Stimulated activated CD4-positive, alpha-beta T cell treated with anti-CD3 and anti-CD28 coated beads, Interleukin-1b, Interleukin-23, amount 100 ng/mL, for 1 hour (primary cell): ENCODE data around the gene OPN5.
A peak's percentile ranks its signal among the peaks of the same experiment; 100 is the strongest.
"Not testable (repeated sequence)": the region's sequence is repeated elsewhere in the genome, so short reads cannot be mapped to it uniquely, and the experiment has no call there.

Source experiments
- DNase-seq, 2 donors: peaks; one replicate each; pipeline ENCODE4 v3.0.0-alpha.2; 2020; ENCODE audit warnings: low read depth in 2 of 2

OPN5 gene, protein sequence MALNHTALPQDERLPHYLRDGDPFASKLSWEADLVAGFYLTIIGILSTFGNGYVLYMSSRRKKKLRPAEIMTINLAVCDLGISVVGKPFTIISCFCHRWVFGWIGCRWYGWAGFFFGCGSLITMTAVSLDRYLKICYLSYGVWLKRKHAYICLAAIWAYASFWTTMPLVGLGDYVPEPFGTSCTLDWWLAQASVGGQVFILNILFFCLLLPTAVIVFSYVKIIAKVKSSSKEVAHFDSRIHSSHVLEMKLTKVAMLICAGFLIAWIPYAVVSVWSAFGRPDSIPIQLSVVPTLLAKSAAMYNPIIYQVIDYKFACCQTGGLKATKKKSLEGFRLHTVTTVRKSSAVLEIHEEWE

DNA sequence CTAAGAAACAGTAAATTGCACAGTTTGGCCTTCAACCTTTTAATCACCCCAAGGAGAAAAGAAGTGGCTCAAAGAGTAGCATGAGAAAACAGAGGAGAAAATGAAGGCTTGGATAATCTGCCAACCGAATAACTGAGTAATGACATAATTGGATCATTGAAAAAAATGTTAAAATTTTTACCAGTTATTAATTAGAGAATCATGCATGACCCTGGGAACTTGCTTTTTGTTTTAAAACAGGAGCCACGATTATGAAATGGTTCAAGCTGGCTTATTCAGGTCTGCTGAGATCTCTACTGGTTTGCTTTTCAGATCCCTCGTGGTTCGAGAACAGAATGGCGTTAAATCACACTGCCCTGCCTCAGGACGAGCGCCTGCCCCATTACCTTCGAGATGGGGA is at the start of gene OPN5:
Gene OPN5 (plus strand): TSS at position 301 of the 400 bp plus-strand sequence. CDS start 35 bp downstream, at position 336.
- no peak for DNase-seq

DNA sequence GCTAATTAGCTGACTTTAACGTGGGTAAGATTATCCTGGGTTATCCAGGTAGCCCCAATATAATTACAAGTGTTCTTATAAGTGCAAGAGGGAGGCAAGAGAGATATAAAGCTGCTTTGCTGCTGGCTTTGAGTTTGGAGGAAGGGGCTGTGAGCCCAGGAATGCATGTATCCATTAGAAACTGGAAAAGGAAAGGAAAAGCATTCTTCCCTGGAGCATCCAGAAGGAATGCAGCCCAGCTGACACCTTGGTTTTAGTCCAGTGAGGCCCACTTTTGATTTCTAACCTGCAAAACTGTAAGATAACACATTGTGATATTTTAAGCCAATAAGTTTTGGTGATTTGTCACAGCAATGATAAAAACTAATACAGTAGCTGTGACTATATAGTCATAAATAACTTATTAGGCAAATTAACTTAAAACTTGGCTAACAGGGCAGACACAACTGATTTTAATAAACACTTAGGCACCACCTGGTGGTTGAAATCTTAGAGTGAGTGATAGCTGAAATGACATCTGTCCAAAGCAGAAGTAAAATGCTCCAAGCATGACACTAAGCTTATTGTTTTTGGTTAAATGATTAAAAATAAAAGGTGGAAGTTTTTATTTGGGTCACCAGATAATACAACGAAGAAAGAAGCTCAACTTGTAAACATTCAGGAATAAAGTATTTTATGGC is 47.8 kb upstream of the OPN5 start:
- no peak for DNase-seq

DNA sequence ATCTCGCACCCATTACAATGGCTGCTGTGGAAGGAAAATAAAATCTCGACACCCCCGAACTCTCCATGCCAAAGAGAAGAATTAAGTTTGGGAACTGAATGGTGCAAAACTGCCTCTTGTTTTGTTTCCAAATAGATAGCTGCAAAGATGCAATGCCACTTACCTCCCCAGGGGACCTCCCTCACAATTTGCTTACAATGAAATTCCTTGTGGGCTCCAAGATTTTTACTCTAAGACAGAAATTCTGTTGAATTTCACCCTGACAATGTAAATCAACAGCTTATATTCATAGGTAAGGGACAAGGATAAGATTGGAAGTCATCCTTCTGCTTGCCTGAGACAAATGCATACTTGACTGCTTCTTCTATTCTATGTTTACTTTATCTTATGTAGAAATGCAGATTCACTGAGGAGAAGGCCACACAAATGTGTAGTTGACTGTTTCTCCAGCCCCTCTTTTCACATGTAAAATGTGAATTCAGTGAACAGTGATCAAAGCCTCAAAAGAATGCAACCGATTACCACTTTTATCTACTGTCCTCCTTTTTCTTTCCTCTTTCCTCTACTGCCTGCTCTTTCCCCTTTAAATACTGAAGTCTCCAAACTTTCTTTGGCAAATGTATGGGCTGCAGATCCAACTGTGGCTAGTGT is 46.9 kb upstream of the OPN5 start:
- DNase-seq = no peak

DNA sequence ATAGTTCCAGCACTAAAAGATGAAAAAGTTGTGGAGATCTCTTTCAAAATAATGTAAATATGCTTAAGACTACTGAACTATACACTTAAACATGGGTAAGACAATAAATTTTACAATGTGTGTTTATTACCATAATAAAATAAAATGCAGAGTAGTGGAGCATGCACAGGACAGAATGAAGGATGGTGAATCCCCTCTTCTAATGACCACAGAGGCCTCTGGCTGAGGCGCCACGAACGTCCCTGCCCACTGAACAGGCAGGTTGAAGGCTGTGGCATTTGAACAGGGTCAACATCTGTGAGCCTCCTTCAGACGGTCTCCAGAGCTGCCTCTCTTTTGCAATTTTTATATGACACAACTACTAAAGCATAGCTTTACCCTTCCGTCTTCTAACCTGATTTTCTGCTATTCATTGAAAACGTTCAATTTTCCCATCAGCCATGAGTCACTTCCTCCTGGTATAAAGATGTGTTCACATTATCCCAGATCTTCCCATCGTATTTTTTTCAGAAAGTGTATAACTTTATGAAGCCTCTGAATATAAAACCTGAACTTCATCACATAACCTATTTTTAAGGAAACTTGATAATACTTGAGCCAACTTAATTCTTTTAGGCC is 45.6 kb upstream of the OPN5 start:
- DNase-seq = no peak

DNA sequence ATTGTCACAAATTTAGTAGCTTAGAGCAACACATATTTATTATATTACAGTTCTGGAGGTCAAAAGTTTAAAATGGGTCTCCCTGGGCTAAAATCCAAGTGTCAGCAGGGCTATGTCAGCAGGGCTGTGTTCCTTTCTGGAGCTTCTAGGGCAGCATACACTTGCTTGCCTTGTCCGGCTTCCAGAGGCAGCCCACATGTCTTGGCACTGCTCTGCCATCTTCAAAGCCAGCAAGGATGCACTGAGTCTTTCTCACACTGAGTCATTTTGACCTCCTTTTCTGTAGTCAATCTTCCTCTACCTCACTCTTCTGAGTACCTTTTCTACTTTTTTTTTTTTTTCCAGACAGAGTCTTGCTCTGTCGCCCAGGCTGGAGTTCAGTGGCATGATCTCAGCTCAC is 44.4 kb upstream of the OPN5 start:
- no peak for DNase-seq

DNA sequence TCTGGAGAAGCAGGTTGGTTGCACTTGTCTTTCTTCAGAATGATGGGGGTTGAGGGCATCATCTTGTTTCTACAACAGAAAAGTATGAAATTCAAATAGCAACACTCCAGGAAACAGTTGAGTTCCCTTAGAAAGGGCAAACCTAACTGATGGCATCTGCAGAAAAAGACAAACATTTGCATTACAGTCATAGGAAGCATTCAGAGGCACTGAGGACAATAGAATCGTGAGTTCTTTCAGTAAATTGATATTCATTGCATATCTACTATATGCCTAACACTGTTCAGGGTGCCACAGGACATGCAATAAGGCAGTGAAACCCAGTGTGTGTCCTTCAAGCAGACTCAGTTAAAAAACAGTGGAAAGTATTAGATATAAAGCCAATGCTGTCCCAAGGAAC is 41.1 kb upstream of the OPN5 start:
- no peak for DNase-seq

DNA sequence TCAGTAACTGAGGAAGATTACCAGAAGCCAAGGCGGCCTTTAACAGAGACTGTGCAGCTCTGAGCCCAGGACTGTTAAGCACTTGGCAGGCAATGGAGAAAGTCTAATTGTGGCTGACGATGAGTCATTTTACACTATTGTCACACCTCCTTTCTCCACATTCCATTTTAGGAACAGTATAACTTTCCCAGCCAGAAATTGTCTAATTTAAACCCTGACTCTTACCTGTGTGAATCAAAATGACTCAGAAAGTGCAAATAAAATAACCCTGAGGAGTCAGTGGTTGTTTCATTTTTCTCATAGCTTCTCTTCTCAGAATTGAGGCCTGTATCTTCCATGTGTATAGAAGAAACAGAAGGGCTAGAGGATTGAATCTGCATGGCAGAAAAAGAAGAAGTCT is 40.0 kb upstream of the OPN5 start:
- no peak for DNase-seq

DNA sequence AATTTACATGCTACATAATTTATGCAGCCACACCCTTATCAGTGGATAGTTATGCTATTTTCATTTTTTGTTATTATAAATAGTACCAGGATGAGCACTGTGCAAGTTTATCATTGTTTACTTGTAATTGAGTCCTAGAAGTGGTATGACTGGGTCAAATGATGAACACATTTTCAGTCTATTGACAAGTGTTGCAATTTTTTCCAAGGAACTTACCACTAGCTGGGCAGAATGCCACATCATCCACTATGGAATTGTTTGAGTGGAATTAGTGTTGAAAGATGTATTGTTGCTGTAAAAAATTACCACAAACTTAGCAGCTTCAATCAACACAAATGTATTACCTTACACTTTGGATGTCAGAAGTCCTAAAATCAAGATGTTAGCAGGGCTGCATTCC is 38.1 kb upstream of the OPN5 start:
- DNase-seq = no peak

DNA sequence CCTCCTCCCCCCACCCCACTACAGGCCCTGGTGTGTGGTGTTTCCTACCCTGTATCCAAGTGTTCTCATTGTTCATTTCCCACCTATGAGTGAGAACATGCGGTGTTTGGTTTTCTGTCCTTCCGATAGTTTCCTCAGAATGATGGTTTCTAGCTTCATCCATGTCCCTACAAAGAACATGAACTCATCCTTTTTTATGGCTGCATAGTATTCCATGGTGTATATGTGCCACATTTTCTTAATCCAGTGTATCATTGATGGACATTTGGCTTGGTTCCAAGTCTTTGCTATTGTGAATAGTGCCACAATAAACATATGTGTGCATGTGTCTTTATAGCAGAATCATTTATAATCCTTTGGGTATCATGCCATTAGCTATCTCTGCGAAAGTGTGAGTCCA is 36.6 kb upstream of the OPN5 start:
- DNase-seq = not testable (repeated sequence)

DNA sequence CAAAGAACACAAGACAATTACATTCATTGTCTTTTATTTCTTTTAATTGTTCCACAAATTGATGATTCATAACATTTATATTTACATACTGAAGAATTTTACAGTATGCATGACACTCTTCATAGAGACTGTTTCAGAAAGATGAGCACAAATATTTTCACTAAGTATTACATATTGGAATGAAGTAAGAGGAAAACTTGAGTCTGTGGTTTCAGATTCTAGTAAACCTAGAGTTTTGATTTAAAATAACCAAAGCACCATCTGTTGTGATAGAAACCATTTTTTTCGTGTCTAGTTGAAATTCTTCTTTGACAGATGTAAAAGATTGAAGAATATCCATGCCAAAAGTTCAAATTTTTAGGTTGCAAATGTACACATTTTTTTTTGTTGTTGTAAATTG is 32.1 kb upstream of the OPN5 start:
- no peak for DNase-seq

DNA sequence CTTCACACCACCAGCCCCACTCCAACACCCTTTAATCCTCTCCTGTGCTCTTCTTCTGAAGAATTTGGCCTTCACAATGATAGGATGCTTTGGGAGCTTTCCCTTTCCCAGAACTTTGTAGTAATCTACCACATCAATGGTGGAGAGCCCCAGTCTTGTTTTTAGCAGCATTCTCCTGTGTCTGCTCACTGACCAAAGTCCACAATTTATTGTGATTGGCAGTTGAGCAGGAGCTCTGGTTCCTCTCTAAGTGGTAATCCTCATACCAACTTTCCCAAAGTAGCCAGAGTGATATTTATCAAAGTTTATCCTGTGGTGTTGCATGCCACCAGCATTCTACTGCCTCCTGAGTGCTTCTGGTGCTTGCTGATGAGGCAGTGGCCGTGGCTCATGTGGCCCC is 29.0 kb upstream of the OPN5 start:
- no peak for DNase-seq

DNA sequence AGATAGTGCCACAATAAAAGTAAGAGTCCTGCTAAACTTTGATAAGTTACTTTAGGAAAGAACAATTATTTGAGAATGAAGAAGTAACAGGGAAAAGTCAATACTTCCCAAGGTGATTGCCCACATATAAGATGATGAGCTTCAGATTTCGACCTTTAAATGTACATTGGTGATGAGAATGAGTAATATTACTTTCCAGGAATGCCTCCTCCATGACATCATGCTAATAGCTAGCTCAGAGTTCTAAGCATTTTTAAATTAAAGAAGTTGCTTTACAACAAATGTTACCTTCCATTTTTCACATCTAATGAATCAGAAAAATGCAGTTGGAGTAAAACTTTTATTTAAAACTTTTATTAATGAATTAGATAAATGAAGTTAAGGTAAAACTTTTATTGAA is 22.5 kb upstream of the OPN5 start:
- no peak for DNase-seq

DNA sequence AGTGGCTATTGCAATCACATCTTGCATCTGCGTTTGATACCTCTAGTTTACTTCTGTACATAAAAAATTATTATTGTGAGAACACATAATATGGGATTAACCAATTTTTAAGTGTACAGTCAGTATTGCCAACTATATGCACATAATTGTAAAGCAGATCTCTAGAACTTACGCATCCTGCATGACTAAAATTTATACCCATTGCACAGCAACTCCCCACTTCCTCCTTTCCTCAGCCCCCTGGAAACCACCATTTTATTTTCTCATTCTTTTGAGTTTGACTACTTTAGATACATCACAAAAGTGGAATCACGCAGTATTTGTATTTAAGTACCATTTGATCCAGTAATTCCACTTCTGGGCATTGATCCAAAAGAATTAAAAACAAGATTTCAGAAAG is 19.3 kb upstream of the OPN5 start:
- no peak for DNase-seq

DNA sequence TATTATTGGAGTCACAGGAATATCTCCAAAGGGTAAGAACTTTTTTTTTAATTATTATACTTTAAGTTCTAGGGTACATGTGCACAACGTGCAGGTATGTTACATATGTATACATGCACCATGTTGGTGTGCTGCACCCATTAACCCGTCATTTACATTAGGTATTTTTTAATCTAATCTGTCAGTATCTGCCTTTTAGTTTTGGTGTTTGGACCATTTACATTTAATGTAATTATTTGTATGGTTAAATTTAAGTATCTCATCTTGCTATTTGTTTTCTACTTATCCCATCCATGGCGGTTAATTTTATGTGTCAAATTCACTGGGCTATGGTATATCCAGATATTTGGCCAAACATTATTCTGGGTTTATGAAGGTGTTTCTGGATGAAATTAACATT is 15.4 kb upstream of the OPN5 start:
- DNase-seq = no peak

DNA sequence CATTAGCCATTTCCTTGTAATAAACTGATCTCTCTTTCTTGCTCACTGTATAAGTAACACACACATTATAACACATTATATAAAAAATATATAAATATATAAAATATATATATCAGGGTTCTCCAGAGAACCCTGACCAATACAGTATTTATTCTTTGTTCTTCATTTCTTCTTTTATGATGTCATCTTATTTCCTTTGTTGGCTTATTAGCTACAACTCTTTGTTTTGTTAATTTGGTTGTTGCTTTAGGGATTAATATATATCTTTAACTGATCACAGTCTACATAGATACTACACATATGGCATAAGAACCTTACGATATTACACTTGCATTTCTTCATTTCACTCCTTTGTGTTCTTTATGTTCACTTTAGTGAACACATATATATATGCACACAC is 14.7 kb upstream of the OPN5 start:
- no peak for DNase-seq

DNA sequence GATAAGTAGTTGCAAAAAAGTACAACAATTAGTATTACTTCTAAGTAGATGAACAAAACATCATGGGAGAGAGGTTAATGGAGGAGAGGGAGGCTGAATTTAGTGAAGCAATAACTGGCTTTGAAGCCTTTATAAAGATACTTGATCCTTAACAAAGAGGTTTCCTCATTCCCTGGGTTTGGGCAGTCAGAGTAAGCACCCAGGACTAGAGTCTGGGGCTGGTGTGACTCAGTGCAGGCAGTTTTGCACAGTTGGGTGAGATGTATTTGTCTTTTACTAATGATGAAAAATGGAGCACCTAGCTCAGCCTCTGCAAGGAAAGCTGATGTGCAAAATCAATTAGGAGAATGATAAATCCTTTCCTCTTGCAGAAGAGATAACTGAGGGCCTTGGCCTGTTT is 11.8 kb upstream of the OPN5 start:
- DNase-seq = no peak

DNA sequence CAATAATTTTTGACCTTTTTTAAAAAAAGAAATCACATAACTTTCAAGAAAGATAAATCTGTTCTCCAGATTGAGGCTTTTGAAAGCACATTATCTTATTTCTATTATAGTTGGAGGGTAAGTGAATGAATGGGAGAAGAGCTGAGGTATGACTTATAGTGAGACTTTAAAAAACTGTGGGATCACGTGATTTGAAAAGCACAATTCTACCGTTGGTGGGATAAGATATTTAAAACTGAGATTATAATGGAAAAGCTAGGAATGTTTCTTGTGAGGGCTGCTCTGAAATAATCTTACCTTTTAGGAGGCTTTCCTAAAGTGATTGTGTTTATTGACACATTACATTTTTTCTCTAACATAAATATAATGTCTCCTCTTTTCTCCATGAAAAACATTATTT is 9.5 kb upstream of the OPN5 start:
- no peak for DNase-seq

DNA sequence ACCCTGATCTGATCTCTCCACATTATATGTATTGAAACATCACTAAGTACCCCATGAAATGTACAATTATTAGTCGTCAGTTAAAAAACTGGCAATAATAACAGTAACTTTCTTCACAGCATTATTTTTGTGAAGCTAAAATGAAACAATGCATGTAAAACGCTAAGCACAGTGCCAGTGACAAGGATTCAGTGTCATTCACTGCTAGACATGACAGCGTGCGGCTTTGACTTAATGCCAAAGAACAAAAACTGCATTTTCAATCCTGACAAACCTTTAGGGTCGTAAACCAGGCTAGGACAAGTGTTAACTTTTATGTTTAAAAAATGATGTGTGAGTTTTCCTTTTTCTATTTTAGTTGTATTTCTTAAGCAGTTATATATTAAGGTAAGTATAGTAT is 8.8 kb upstream of the OPN5 start:
- DNase-seq = no peak

DNA sequence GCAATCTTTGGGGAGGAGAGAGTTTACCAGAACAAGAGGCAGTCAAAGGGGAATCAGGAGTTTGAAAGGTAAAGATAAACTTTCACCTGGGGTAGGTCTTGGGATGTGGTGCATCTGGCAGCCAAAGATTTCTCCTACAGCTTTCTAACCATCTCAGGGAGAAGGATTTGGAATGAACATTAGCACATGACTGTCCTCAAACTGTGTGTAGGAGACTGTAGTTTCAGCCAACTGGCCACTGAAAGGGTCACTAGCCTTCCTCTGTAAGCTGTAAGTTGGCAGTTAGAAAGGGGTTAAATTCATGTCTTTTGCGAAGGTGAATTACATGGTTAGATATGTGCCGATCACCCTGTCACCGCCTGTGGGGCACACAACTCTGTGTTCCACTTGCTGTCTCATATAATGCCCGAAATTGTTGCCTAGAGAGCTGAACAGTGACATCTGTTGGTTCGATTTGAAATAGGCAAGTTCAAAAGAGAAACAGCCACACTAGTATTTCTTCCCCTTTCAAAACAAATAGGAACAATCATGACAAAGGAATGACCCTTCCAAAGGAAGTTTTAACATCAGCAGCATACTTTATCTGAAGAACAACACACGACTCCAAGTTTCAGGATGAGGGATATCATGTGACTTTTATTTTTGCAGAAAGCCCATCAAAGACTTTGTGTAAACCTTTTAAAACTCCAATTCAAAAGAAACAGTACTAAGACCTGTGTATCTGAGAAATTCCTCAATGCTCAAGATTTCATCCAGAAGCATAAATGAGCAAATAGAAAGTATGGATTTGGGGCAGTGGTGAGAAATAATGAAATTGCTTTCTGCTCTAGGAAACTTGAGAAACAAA is 1.1 kb upstream of the OPN5 start:
- no peak for DNase-seq

DNA sequence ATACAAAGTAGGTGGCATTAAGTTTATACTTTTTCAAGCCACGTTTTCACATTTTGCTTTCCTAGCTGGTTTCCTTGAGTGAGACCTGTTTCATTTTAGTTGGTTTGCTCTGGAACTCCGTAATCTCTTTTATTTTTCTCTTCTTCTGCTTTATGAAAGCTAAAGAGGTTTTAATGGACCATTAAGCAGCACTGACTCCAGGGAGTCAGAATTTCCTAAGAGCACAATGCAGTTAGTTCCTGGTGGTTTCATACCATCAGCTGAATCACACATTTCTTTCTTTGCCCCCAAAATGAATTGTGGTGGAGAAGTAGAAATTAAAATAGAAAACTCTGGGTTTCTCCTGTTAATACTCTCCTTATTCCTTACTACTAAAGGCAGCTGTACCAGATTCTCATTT is 3.4 kb downstream of the OPN5 start:
- DNase-seq = no peak

DNA sequence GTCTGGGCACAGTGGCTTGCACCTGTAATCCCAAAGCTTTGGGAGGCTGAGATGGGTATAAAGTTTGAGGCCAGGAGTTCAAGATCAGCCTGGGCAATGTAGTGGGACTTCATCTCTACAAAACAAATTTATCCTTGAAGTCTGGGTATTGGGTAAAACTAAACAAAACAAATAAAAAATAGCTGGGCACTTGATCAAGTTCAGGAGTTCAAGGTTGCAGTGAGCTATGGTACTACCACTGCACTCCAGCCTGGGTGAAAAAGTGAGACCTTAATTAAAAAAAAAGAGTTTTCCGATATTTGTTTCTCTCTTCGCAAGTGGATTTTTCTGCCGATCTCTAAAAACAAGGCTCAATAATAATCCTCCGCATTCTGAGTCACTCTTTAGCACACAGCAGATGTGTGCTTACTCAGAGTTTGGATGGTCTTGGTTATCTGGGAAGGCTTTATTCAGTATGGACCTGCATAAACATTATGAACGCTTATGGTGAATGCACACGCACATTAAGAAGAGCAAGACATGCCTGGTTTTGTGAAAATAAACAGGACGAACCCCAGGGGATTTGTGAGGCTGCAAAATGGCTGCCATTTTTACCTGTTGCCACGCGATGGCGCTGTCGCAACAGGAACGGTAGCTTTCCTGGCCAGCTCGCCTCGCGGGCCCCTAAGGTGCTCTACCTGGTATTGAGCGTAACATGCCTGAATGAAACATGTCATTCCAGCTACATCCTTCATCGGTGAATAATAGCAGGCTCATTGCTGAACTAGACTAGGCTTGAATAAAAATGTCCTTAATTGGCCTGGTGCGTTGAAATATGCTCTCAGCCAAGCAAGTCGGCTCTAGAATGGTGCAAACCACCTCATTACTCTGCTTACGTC is 6.0 kb downstream of the OPN5 start:
- peak in 1 of 2 donors; percentile 26 for DNase-seq
